Measurements from ENCODE around the gene PDE3A. TPM values are rescaled to one million over a fixed set of nuclear protein-coding genes. Genes with fewer than 3 reads are reported as not detected.

The PDE3A gene
- total RNA-seq, 1 experiment from 2014 or later, result 29.0 TPM

GRCh38 chr12:20443792-20444191 lies 75.5 kb downstream of the PDE3A start:
- DNase-seq (ENCODE audit: low read depth, low spot score), result no peak
- in situ Hi-C loops (cut with HindIII; ENCODE audit: low pct_unique_long_range_greater_than_20kb, low sequenced_read_pairs), result no loop called here

GRCh38 chr12:20444595-20445170 lies 76.3 kb downstream of the PDE3A start:
- no peak for DNase-seq (ENCODE audit: low read depth, low spot score)
- in situ Hi-C loops (cut with HindIII; ENCODE audit: low pct_unique_long_range_greater_than_20kb, low sequenced_read_pairs), result no loop called here

- in situ Hi-C loops (cut with HindIII; ENCODE audit: low pct_unique_long_range_greater_than_20kb, low sequenced_read_pairs), result no loop called here
- peak; percentile 61 for DNase-seq (ENCODE audit: low read depth, low spot score)
Measured at GRCh38 chr12:20445687-20446086, 77.3 kb downstream of the PDE3A start.

GRCh38 chr12:20446836-20447235 lies 78.5 kb downstream of the PDE3A start:
- in situ Hi-C loops (cut with HindIII; ENCODE audit: low pct_unique_long_range_greater_than_20kb, low sequenced_read_pairs), result no loop called here
- DNase-seq (ENCODE audit: low read depth, low spot score), result no peak

GRCh38 chr12:20448781-20449180 lies 80.4 kb downstream of the PDE3A start:
- no peak for DNase-seq (ENCODE audit: low read depth, low spot score)
- in situ Hi-C loops (cut with HindIII; ENCODE audit: low pct_unique_long_range_greater_than_20kb, low sequenced_read_pairs), result no loop called here

- in situ Hi-C loops (cut with HindIII; ENCODE audit: low pct_unique_long_range_greater_than_20kb, low sequenced_read_pairs), result no loop called here
- no peak for DNase-seq (ENCODE audit: low read depth, low spot score)
Measured at GRCh38 chr12:20450591-20451180, 82.3 kb downstream of the PDE3A start.

- in situ Hi-C loops (cut with HindIII; ENCODE audit: low pct_unique_long_range_greater_than_20kb, low sequenced_read_pairs), result no loop called here
- no peak for DNase-seq (ENCODE audit: low read depth, low spot score)
Measured at GRCh38 chr12:20451761-20452160, 83.4 kb downstream of the PDE3A start.

GRCh38 chr12:20452496-20453010 lies 84.2 kb downstream of the PDE3A start:
- in situ Hi-C loops (cut with HindIII; ENCODE audit: low pct_unique_long_range_greater_than_20kb, low sequenced_read_pairs), result no loop called here

GRCh38 chr12:20453756-20454310 lies 85.5 kb downstream of the PDE3A start:
- DNase-seq (ENCODE audit: low read depth, low spot score), result no peak
- in situ Hi-C loops (cut with HindIII; ENCODE audit: low pct_unique_long_range_greater_than_20kb, low sequenced_read_pairs), result no loop called here

More at GRCh38 chr12:20452496-20453010, 84.2 kb downstream of the PDE3A start:
- DNase-seq (ENCODE audit: low read depth, low spot score), result no peak

- in situ Hi-C loops (cut with HindIII; ENCODE audit: low pct_unique_long_range_greater_than_20kb, low sequenced_read_pairs), result no loop called here
- DNase-seq (ENCODE audit: low read depth, low spot score), result no peak
Measured at GRCh38 chr12:20455001-20455706, 86.8 kb downstream of the PDE3A start.

- no peak for DNase-seq (ENCODE audit: low read depth, low spot score)
- in situ Hi-C loops (cut with HindIII; ENCODE audit: low pct_unique_long_range_greater_than_20kb, low sequenced_read_pairs), result no loop called here
Measured at GRCh38 chr12:20457582-20457981, 89.2 kb downstream of the PDE3A start.

GRCh38 chr12:20458011-20458410 lies 89.7 kb downstream of the PDE3A start:
- no peak for DNase-seq (ENCODE audit: low read depth, low spot score)
- in situ Hi-C loops (cut with HindIII; ENCODE audit: low pct_unique_long_range_greater_than_20kb, low sequenced_read_pairs), result no loop called here

GRCh38 chr12:20459920-20460319 lies 91.6 kb downstream of the PDE3A start:
- DNase-seq (ENCODE audit: low read depth, low spot score), result no peak
- in situ Hi-C loops (cut with HindIII; ENCODE audit: low pct_unique_long_range_greater_than_20kb, low sequenced_read_pairs), result no loop called here

GRCh38 chr12:20460956-20461355 lies 92.6 kb downstream of the PDE3A start:
- peak; percentile 39 for DNase-seq (ENCODE audit: low read depth, low spot score)
- in situ Hi-C loops (cut with HindIII; ENCODE audit: low pct_unique_long_range_greater_than_20kb, low sequenced_read_pairs), result no loop called here

GRCh38 chr12:20463913-20464524 lies 95.7 kb downstream of the PDE3A start:
- in situ Hi-C loops (cut with HindIII; ENCODE audit: low pct_unique_long_range_greater_than_20kb, low sequenced_read_pairs), result no loop called here
- peak; percentile 62 for DNase-seq (ENCODE audit: low read depth, low spot score)

GRCh38 chr12:20469300-20469699 lies 101.0 kb downstream of the PDE3A start:
- in situ Hi-C loops (cut with HindIII; ENCODE audit: low pct_unique_long_range_greater_than_20kb, low sequenced_read_pairs), result no loop called here
- no peak for DNase-seq (ENCODE audit: low read depth, low spot score)

- in situ Hi-C loops (cut with HindIII; ENCODE audit: low pct_unique_long_range_greater_than_20kb, low sequenced_read_pairs), result no loop called here
- no peak for DNase-seq (ENCODE audit: low read depth, low spot score)
Measured at GRCh38 chr12:20469756-20470155, 101.4 kb downstream of the PDE3A start.

GRCh38 chr12:20472102-20472782 lies 103.9 kb downstream of the PDE3A start:
- in situ Hi-C loops (cut with HindIII; ENCODE audit: low pct_unique_long_range_greater_than_20kb, low sequenced_read_pairs), result no loop called here
- no peak for DNase-seq (ENCODE audit: low read depth, low spot score)
